C4-2B (cell line): ENCODE data around the gene WDR6.

Experiments used
- H3K27ac ChIP-seq: fragments of 450-650 bp; 2 replicates; pipeline ENCODE4 v1.5.1; 2017
- ZFX ChIP-seq: fragments of 450-650 bp; IDR thresholded peaks from 2 replicates; pipeline ENCODE4 v1.6.1; 2017
- TF ChIP-seq, protein P1 (sequence below): fragments of 450-650 bp; conservative IDR thresholded peaks from 2 replicates; pipeline ENCODE4 v1.5.1; 2017; ENCODE audit warnings: mild to moderate bottlenecking

Gene WDR6

GRCh38 chr3:49021213-49021812 is 14.1 kb downstream of the WDR6 start:
- TF ChIP-seq, protein P1, sequence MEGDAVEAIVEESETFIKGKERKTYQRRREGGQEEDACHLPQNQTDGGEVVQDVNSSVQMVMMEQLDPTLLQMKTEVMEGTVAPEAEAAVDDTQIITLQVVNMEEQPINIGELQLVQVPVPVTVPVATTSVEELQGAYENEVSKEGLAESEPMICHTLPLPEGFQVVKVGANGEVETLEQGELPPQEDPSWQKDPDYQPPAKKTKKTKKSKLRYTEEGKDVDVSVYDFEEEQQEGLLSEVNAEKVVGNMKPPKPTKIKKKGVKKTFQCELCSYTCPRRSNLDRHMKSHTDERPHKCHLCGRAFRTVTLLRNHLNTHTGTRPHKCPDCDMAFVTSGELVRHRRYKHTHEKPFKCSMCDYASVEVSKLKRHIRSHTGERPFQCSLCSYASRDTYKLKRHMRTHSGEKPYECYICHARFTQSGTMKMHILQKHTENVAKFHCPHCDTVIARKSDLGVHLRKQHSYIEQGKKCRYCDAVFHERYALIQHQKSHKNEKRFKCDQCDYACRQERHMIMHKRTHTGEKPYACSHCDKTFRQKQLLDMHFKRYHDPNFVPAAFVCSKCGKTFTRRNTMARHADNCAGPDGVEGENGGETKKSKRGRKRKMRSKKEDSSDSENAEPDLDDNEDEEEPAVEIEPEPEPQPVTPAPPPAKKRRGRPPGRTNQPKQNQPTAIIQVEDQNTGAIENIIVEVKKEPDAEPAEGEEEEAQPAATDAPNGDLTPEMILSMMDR = no peak
- TF ChIP-seq ZFX = peak; percentile 92
- H3K27ac ChIP-seq = peak overlapping the region; percentile 98

GRCh38 chr3:49021813-49022687 is 14.9 kb downstream of the WDR6 start, which contains the start of gene NDUFAF3:
NDUFAF3 (plus strand) TSS chr3:49022121; CDS start chr3:49022145, 24 bp downstream.
- peak within 1 kb of the TSS; percentile 98 for H3K27ac ChIP-seq

GRCh38 chr3:49022688-49023171 is 15.5 kb downstream of the WDR6 start:
- TF ChIP-seq ZFX = no peak
- TF ChIP-seq, protein P1 = no peak
- peak overlapping the region; percentile 98 for H3K27ac ChIP-seq

More at GRCh38 chr3:49021813-49022687, 14.9 kb downstream of the WDR6 start, which contains the start of gene NDUFAF3:
- TF ChIP-seq, protein P1 = peak; percentile 93
- TF ChIP-seq ZFX = peak; percentile 74

- TF ChIP-seq ZFX = no peak
- TF ChIP-seq, protein P1 = no peak
- peak overlapping the region; percentile 98; the same call in 1 of the 2 replicates for H3K27ac ChIP-seq
These were observed 16.6 kb downstream of the WDR6 start for GRCh38 chr3:49023775-49024174.

DNA sequence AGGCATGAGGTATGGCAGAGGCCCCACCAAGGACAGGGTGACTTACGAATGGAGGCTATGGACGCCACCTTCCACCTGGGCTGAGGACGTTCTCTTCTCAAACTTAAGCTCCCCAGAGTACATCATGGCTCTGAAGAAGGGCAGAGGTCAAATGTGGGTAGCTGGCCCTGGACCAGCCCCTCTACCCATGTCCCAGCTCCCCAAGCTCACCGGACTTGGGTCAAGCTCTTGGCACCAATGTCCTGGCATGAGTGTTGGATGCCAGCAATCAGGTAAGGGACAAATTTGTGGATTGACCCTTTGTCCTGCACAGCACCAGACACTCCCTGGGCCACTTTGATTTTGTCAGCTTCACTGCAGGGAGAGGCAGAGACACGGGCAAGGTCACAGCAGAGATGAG is 17.3 kb downstream of the WDR6 start:
- no peak overlapping the region for H3K27ac ChIP-seq
- no peak for TF ChIP-seq ZFX
- TF ChIP-seq, protein P1 = no peak

- 0 out of 2 replicates have a peak overlapping the region, but pooled peaks have one; percentile 2 for H3K27ac ChIP-seq
- TF ChIP-seq, protein P1 = no peak
These were observed 18.0 kb downstream of the WDR6 start for GRCh38 chr3:49025005-49025792.
